AG10803 (cell line): ENCODE measurements around the gene CSTF3.
"Not testable (repeated sequence)": the region's sequence is repeated elsewhere in the genome, so short reads cannot be mapped to it uniquely, and the experiment has no call there.

Experiments used
- DNase-seq: peaks from one replicate; pipeline ENCODE4 v3.0.0; 2010; ENCODE audit warnings: low read depth
- H3K4me3 ChIP-seq: 2 replicates; pipeline ENCODE4 v1.5.1; 2011; ENCODE audit warnings: mild to moderate bottlenecking, low read length, control low read depth
- TF ChIP-seq, protein P1 (sequence below): conservative IDR thresholded peaks from 2 replicates; pipeline ENCODE4 v1.5.1; 2011; ENCODE audit warnings: mild to moderate bottlenecking, low read length, control low read depth, inconsistent platforms

The CSTF3 gene

GRCh38 chr11:33125025-33125424 lies 36.3 kb downstream of the CSTF3 start:
- DNase-seq: no peak
- TF ChIP-seq, protein P1, sequence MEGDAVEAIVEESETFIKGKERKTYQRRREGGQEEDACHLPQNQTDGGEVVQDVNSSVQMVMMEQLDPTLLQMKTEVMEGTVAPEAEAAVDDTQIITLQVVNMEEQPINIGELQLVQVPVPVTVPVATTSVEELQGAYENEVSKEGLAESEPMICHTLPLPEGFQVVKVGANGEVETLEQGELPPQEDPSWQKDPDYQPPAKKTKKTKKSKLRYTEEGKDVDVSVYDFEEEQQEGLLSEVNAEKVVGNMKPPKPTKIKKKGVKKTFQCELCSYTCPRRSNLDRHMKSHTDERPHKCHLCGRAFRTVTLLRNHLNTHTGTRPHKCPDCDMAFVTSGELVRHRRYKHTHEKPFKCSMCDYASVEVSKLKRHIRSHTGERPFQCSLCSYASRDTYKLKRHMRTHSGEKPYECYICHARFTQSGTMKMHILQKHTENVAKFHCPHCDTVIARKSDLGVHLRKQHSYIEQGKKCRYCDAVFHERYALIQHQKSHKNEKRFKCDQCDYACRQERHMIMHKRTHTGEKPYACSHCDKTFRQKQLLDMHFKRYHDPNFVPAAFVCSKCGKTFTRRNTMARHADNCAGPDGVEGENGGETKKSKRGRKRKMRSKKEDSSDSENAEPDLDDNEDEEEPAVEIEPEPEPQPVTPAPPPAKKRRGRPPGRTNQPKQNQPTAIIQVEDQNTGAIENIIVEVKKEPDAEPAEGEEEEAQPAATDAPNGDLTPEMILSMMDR: no peak
- H3K4me3 ChIP-seq: no peak overlapping the region

- not testable (repeated sequence) for H3K4me3 ChIP-seq, DNase-seq
These were observed 38.6 kb downstream of the CSTF3 start for GRCh38 chr11:33122696-33123095.

- DNase-seq: no peak
- H3K4me3 ChIP-seq: no peak overlapping the region
- TF ChIP-seq, protein P1: no peak
These were observed 44.7 kb downstream of the CSTF3 start for GRCh38 chr11:33116535-33116934.

DNA sequence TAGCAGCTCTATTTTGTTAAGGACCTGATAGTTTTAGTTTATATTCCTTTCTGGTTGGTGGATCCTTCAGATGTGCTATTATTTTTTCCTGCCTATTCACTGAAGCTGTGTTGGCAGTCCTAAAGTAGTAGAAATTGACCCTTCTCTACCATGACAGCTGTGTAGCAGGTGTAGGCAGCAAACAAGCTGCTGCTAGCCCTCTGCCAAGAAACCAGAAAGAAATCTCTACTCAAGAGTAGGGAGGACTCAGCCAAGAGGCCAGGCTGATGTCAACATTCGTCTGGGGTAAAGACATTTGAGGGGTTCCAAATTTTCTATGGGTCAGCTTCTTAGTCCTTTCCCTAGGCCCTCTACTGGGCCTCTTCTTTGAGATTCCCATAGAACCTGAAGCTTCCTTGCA lies 51.2 kb downstream of the CSTF3 start:
- DNase-seq: no peak
- TF ChIP-seq, protein P1: no peak

DNA sequence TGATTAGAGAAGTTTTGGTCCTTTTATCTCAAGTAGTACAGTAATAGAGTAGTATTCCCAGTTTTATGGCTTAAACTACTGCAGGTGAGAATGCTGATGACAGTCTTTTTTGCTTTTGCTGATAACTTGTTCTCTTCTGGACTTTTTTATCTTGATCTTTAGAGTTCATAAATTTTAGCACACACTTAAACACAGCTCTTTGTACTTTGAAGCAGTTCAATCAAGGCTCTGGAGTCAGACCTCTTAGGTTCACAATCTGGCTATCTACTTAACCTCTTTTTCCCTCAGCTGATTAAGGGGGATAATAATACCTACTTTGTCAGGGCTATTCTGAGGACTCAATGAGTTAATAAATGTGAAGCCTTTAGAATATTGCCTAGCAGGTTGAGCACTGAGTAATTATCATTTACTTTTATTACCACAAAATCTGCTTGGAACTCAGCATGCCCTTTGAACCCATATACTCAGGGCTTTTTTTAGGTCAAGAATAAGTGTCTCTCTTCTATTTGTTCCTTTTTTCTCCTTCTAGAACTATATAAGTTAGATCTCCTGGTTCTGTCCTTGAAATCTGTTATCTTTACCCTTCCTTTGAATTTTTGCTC lies 51.9 kb downstream of the CSTF3 start:
- no peak overlapping the region for H3K4me3 ChIP-seq
- no peak for DNase-seq
- TF ChIP-seq, protein P1: no peak

More for the DNA sequence above, 51.2 kb downstream of the CSTF3 start:
- H3K4me3 ChIP-seq: no peak overlapping the region

DNA sequence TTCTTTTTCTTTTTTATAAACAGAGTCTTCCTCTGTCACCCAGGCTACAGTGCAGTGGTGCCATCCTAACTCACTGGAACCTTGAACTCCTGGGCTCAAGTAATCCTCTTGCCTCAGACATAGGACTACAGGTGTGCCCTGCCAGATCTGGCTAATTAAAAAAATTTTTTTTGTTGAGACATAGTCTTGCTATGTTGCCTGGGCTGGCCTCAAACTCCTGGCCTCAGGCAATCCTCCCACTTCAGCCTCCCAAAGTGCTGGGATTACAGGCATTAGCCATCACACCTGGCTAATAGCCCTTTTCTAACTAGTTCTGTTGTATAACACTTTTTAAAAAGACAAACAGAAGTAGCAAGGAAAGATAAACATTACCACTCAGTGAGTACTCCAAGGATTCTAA lies 57.4 kb downstream of the CSTF3 start:
- no peak overlapping the region for H3K4me3 ChIP-seq
- TF ChIP-seq, protein P1: no peak
- DNase-seq: no peak

GRCh38 chr11:33094157-33094556 lies 67.1 kb downstream of the CSTF3 start:
- TF ChIP-seq, protein P1: no peak
- no peak overlapping the region for H3K4me3 ChIP-seq

DNA sequence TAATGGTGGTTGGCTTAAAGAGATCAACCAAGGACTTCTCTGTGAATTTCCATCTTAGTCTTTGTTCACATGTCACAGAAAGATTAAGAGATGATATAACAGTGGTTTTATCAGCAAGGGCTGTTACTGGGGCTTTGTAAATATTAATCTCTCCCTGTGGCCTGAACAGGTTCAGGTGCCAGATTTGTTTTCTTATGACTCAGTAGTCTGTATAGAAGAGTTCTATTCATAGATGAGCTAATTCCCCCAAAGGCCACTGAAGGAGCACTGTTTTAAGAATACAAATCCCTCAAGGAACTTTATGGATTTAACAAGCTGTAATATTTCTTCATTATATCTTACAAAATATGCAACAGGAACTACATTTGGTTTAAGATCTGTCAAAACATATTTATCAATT lies 71.5 kb downstream of the CSTF3 start:
- H3K4me3 ChIP-seq: no peak overlapping the region
- TF ChIP-seq, protein P1: no peak; the same call in 1 of the 2 replicates
- DNase-seq: peak; percentile 3

More at GRCh38 chr11:33094157-33094556, 67.1 kb downstream of the CSTF3 start:
- DNase-seq: no peak
